ENCODE results near the gene ZNF860. TPM values are rescaled to one million over a fixed set of nuclear protein-coding genes. Genes with fewer than 3 reads are reported as not detected.

Gene ZNF860
- total RNA-seq, 1 experiment from 2014 or later, result 8.9 TPM

DNA sequence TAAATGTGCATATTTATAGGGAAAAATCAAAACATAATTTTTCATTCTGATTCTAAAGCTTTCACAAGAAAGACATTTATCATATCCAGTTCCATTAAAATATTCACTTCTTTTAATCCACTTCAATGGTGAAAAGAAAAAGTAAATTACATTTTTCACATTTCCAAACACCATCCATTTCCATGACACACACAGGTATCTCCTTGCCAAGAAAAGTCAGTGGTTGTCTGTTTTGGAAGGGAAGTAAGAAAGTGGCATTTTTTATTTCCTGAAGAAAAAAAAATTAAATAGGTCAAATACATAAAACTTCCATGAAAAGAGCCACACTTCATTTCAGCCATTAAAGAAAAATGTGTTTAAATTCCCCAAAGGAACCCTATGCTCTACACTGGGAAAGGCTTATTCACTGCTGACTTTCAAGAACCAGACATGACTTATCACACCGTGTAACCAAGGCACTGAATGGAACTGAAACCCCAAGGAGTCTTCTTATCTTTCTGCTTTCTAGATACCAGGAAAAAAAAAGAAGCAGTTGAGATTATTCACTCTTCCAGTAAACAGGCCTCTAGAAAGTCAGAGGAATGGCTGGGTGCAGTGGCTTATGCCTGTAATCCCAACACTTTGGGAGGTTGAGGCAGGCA lies 45.0 kb upstream of the ZNF860 start:
- Histone ChIP-seq H3K27ac (ENCODE audit: low read length) (no peak overlapping the region; the same call in 1 of the 2 replicates), H3K4me3 (ENCODE audit: low read depth in 2 of 2, low read length in 2 of 2) (no peak overlapping the region), H3K9me3 (ENCODE audit: control insufficient read depth, insufficient read depth, low read depth, low read length) (no peaks in the 10 kb centered on the region), H3K27me3 (ENCODE audit: control insufficient read depth, insufficient read depth, low read length) (no peaks in the 10 kb centered on the region), H3K4me1 (ENCODE audit: control insufficient read depth, insufficient read depth, low read length) (peaks cover 31% of the 10 kb centered on the region), H3K36me3 (ENCODE audit: control insufficient read depth, insufficient read depth, low read length) (no peaks in the 10 kb centered on the region)
- ChIA-PET POLR2A (no interaction called here), CTCF (no interaction called here)
- ATAC-seq (no peak), DNase-seq (ENCODE audit: low read depth, low spot score) (no peak)
- intact Hi-C loops (cut with micrococcal nuclease; ENCODE audit: unreplicated experiment) (no loop called here), in situ Hi-C loops (cut with HindIII; ENCODE audit: low pct_unique_long_range_greater_than_20kb, low sequenced_read_pairs) (no loop called here)
- no TSS peak for BruUV-seq (replicated peaks)
- TF ChIP-seq, protein P1, sequence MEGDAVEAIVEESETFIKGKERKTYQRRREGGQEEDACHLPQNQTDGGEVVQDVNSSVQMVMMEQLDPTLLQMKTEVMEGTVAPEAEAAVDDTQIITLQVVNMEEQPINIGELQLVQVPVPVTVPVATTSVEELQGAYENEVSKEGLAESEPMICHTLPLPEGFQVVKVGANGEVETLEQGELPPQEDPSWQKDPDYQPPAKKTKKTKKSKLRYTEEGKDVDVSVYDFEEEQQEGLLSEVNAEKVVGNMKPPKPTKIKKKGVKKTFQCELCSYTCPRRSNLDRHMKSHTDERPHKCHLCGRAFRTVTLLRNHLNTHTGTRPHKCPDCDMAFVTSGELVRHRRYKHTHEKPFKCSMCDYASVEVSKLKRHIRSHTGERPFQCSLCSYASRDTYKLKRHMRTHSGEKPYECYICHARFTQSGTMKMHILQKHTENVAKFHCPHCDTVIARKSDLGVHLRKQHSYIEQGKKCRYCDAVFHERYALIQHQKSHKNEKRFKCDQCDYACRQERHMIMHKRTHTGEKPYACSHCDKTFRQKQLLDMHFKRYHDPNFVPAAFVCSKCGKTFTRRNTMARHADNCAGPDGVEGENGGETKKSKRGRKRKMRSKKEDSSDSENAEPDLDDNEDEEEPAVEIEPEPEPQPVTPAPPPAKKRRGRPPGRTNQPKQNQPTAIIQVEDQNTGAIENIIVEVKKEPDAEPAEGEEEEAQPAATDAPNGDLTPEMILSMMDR (IDR thresholded peaks at IDR 0.05), result no peak
- no peak for TF ChIP-seq SIN3A (IDR thresholded peaks at IDR 0.05; ENCODE audit: borderline replicate concordance, insufficient read depth, low read depth, low read length)
- no peak for TF ChIP-seq TCF7L2 (IDR thresholded peaks at IDR 0.05; ENCODE audit: low read depth, low read length)
- no peak for TF ChIP-seq POLR2AphosphoS5 (IDR thresholded peaks at IDR 0.05; ENCODE audit: low read depth, low read length)
- TF ChIP-seq, protein P2, sequence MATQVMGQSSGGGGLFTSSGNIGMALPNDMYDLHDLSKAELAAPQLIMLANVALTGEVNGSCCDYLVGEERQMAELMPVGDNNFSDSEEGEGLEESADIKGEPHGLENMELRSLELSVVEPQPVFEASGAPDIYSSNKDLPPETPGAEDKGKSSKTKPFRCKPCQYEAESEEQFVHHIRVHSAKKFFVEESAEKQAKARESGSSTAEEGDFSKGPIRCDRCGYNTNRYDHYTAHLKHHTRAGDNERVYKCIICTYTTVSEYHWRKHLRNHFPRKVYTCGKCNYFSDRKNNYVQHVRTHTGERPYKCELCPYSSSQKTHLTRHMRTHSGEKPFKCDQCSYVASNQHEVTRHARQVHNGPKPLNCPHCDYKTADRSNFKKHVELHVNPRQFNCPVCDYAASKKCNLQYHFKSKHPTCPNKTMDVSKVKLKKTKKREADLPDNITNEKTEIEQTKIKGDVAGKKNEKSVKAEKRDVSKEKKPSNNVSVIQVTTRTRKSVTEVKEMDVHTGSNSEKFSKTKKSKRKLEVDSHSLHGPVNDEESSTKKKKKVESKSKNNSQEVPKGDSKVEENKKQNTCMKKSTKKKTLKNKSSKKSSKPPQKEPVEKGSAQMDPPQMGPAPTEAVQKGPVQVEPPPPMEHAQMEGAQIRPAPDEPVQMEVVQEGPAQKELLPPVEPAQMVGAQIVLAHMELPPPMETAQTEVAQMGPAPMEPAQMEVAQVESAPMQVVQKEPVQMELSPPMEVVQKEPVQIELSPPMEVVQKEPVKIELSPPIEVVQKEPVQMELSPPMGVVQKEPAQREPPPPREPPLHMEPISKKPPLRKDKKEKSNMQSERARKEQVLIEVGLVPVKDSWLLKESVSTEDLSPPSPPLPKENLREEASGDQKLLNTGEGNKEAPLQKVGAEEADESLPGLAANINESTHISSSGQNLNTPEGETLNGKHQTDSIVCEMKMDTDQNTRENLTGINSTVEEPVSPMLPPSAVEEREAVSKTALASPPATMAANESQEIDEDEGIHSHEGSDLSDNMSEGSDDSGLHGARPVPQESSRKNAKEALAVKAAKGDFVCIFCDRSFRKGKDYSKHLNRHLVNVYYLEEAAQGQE (IDR thresholded peaks at IDR 0.05; ENCODE audit: insufficient read depth in 1 of 2, low read depth in 2 of 2, low read length in 1 of 2), result no peak

DNA sequence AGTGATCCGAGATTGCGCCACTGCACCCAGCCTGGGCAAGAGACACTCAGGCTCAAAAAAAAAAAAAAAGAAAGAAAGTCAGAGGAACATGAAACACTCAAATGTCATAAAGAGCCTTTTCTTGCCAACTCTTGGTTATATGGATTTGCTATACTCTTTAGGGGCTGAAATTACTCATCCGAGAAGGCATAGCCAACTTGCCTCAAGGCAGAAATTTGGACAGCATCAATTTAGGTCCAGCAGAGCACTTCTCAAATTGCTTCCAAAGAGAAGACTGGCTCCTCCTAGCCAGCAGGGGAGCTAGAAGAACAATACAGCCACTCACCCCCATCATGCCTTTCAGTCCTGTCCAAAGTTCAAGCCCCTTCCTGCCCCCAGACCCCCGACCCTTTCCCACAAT lies 44.3 kb upstream of the ZNF860 start:
- no peak for DNase-seq (ENCODE audit: low read depth, low spot score)
- no peak for ATAC-seq
- H3K27ac ChIP-seq (ENCODE audit: low read length), result no peak overlapping the region
- TF ChIP-seq, protein P1 (IDR thresholded peaks at IDR 0.05), result no peak
- TF ChIP-seq, protein P2 (IDR thresholded peaks at IDR 0.05; ENCODE audit: insufficient read depth in 1 of 2, low read depth in 2 of 2, low read length in 1 of 2), result no peak
- TF ChIP-seq TCF7L2 (IDR thresholded peaks at IDR 0.05; ENCODE audit: low read depth, low read length) (no peak), POLR2AphosphoS5 (IDR thresholded peaks at IDR 0.05; ENCODE audit: low read depth, low read length) (no peak), SIN3A (IDR thresholded peaks at IDR 0.05; ENCODE audit: borderline replicate concordance, insufficient read depth, low read depth, low read length) (no peak)
- ChIA-PET CTCF (no interaction called here), POLR2A (no interaction called here)
- H3K9me3 ChIP-seq (ENCODE audit: control insufficient read depth, insufficient read depth, low read depth, low read length), result no peaks in the 10 kb centered on the region
- no TSS peak for BruUV-seq (replicated peaks)
- in situ Hi-C loops (cut with HindIII; ENCODE audit: low pct_unique_long_range_greater_than_20kb, low sequenced_read_pairs), result no loop called here
- H3K4me1 ChIP-seq (ENCODE audit: control insufficient read depth, insufficient read depth, low read length), result peaks cover 32% of the 10 kb centered on the region
- no peak overlapping the region for H3K4me3 ChIP-seq (ENCODE audit: low read depth in 2 of 2, low read length in 2 of 2)
- H3K27me3 ChIP-seq (ENCODE audit: control insufficient read depth, insufficient read depth, low read length), result no peaks in the 10 kb centered on the region
- H3K36me3 ChIP-seq (ENCODE audit: control insufficient read depth, insufficient read depth, low read length), result no peaks in the 10 kb centered on the region
- intact Hi-C loops (cut with micrococcal nuclease; ENCODE audit: unreplicated experiment), result no loop called here

Measured in Panc1 (cell line).